Peyer's patch (tissue), 4 donors: ENCODE results near the gene DNAJC21. TPM values are rescaled to one million over a fixed set of nuclear protein-coding genes. Genes with fewer than 3 reads are reported as not detected.
"Not testable (repeated sequence)": the region's sequence is repeated elsewhere in the genome, so short reads cannot be mapped to it uniquely, and the experiment has no call there.

Source experiments
- DNase-seq, 3 donors: peaks; one replicate each; pipeline ENCODE4 v3.0.0-alpha.2; 2017 to 2019
- H3K27ac ChIP-seq, 4 donors: fragments of 200-600 bp; sonication (generic); one replicate each; pipeline ENCODE4 v1.5.1; 2016 to 2019
- H3K27me3 ChIP-seq, 2 donors: fragments of 200-600 bp; sonication (generic); one replicate each; pipeline ENCODE4 v1.5.1; 2019
- H3K36me3 ChIP-seq, 3 donors: fragments of 200-600 bp; sonication (generic); one replicate each; pipeline ENCODE4 v1.5.1; 2016 to 2019
- H3K4me1 ChIP-seq, 4 donors: fragments of 200-600 bp; sonication (generic); one replicate each; pipeline ENCODE4 v1.5.1; 2016 to 2019
- H3K4me3 ChIP-seq, 4 donors: fragments of 200-600 bp; sonication (generic); 1 replicate in 3 of 4; 2 replicates in 1 of 4; pipeline ENCODE4 v1.5.1; 2016 to 2019; ENCODE audit warnings: mild to moderate bottlenecking in 1 of 4
- H3K9me3 ChIP-seq, 4 donors: fragments of 200-600 bp; sonication (generic); one replicate each; pipeline ENCODE4 v1.5.1; 2016 to 2019; ENCODE audit warnings: mild to moderate bottlenecking in 1 of 4
- CTCF ChIP-seq, 6 experiments: fragments of 450-650 bp in 4 of 6; fragments of 200-600 bp in 2 of 6; sonication (generic) in 1 of 6; IDR thresholded peaks; one replicate each; pipeline ENCODE4 v1.5.1; 2017 to 2019; ENCODE audit warnings: antibody characterized with exemption in 6 of 6, mild to moderate bottlenecking in 3 of 6, moderate library complexity in 1 of 6
- POLR2A ChIP-seq, 2 donors: fragments of 450-650 bp; IDR thresholded peaks; one replicate each; pipeline ENCODE4 v1.5.1; 2017; ENCODE audit warnings: antibody characterized with exemption in 2 of 2, mild to moderate bottlenecking in 2 of 2, moderate library complexity in 2 of 2
- total RNA-seq, 4 donors: library from RNA; depleted of rRNA; stranded (reverse); fragments of >200 nt; gene quantifications; one replicate each; pipeline ENCODE4 v1.1.0, GENCODE V29; 2016

DNAJC21 gene
- total RNA-seq, 4 donors from 2014 or later, result 17.5 to 64.4 (median 32.2) TPM

GRCh38 chr5:34967540-34967939, 38.2 kb downstream of the DNAJC21 start:
- no peak overlapping the region for H3K4me3 ChIP-seq
- H3K27ac ChIP-seq, result no peak overlapping the region
- no peaks in the 10 kb centered on the region for H3K4me1 ChIP-seq
- no peaks in the 10 kb centered on the region for H3K9me3 ChIP-seq
- TF ChIP-seq POLR2A (IDR thresholded peaks at IDR 0.05) (no peak), CTCF (IDR thresholded peaks at IDR 0.05) (no peak)
- no peak for DNase-seq
- no peaks in the 10 kb centered on the region for H3K36me3 ChIP-seq
- no peaks in the 10 kb centered on the region for H3K27me3 ChIP-seq

- Histone ChIP-seq H3K4me3 (no peak overlapping the region), H3K9me3 (no peaks in the 10 kb centered on the region), H3K4me1 (no peaks in the 10 kb centered on the region), H3K36me3 (no peaks in the 10 kb centered on the region), H3K27me3 (no peaks in the 10 kb centered on the region), H3K27ac (no peak overlapping the region)
- no peak for DNase-seq
- TF ChIP-seq POLR2A (IDR thresholded peaks at IDR 0.05), result no peak
- TF ChIP-seq CTCF (IDR thresholded peaks at IDR 0.05), result no peak
These were observed 38.9 kb downstream of the DNAJC21 start for GRCh38 chr5:34968258-34968657.

GRCh38 chr5:34970552-34970951, 41.2 kb downstream of the DNAJC21 start:
- TF ChIP-seq CTCF (IDR thresholded peaks at IDR 0.05) (no peak), POLR2A (IDR thresholded peaks at IDR 0.05) (no peak)
- H3K36me3 ChIP-seq, result no peaks in the 10 kb centered on the region

GRCh38 chr5:34971655-34972054, 42.3 kb downstream of the DNAJC21 start:
- not testable (repeated sequence) for H3K4me3 ChIP-seq, H3K36me3 ChIP-seq, H3K27me3 ChIP-seq, DNase-seq, H3K9me3 ChIP-seq, H3K4me1 ChIP-seq, H3K27ac ChIP-seq

More at GRCh38 chr5:34970552-34970951, 41.2 kb downstream of the DNAJC21 start:
- Histone ChIP-seq H3K4me1 (no peaks in the 10 kb centered on the region), H3K9me3 (no peaks in the 10 kb centered on the region), H3K4me3 (no peak overlapping the region), H3K27me3 (no peaks in the 10 kb centered on the region), H3K27ac (no peak overlapping the region)
- DNase-seq, result no peak

- Histone ChIP-seq H3K27ac (no peak overlapping the region), H3K4me1 (no peaks in the 10 kb centered on the region), H3K27me3 (no peaks in the 10 kb centered on the region), H3K9me3 (no peaks in the 10 kb centered on the region), H3K36me3 (no peaks in the 10 kb centered on the region), H3K4me3 (no peak overlapping the region)
- TF ChIP-seq POLR2A (IDR thresholded peaks at IDR 0.05) (no peak), CTCF (IDR thresholded peaks at IDR 0.05) (no peak)
- DNase-seq, result no peak
These were observed 47.0 kb downstream of the DNAJC21 start for GRCh38 chr5:34976347-34976746.

GRCh38 chr5:34977934-34978613, 48.7 kb downstream of the DNAJC21 start:
- no peaks in the 10 kb centered on the region for H3K4me1 ChIP-seq
- no peak for DNase-seq
- TF ChIP-seq CTCF (IDR thresholded peaks at IDR 0.05) (no peak), POLR2A (IDR thresholded peaks at IDR 0.05) (no peak)
- H3K4me3 ChIP-seq, result no peak overlapping the region
- H3K9me3 ChIP-seq, result no peaks in the 10 kb centered on the region
- no peaks in the 10 kb centered on the region for H3K36me3 ChIP-seq
- no peaks in the 10 kb centered on the region for H3K27me3 ChIP-seq
- no peak overlapping the region for H3K27ac ChIP-seq
